PFSK-1 (cell line): Measurements from ENCODE around the gene CYP2S1.

Experiments used
- POLR2AphosphoS5 ChIP-seq: IDR thresholded peaks from 2 replicates; pipeline ENCODE4 v1.6.1; 2012; ENCODE audit warnings: low read depth, mild to moderate bottlenecking, control low read depth, low read length, moderate library complexity
- SIN3A ChIP-seq: IDR thresholded peaks from 2 replicates; pipeline ENCODE4 v1.6.1; 2012; ENCODE audit warnings: mild to moderate bottlenecking, low read length, moderate library complexity, borderline replicate concordance; ENCODE audit not compliant: insufficient read depth
- TAF1 ChIP-seq: IDR thresholded peaks from 2 replicates; pipeline ENCODE4 v1.6.1; 2012; ENCODE audit warnings: low read length, control low read depth, borderline replicate concordance; ENCODE audit not compliant: insufficient read depth

GRCh38 chr19:41175801-41176777 lies 16.9 kb upstream of the CYP2S1 start:
- TF ChIP-seq POLR2AphosphoS5: no peak
- TF ChIP-seq SIN3A: no peak
- TF ChIP-seq TAF1: no peak
